Hepatocyte (in vitro differentiated cells): ENCODE measurements around the gene LIN28A. TPM values are rescaled to one million over a fixed set of nuclear protein-coding genes. Genes with fewer than 3 reads are reported as not detected.

Experiments
- DNase-seq: peaks from one replicate; pipeline ENCODE4 v3.0.0-alpha.2; 2016; ENCODE audit warnings: low spot score
- H2AFZ ChIP-seq: fragments of 200-600 bp; sonication (generic); 2 replicates; pipeline ENCODE4 v1.6.0; 2016; ENCODE audit warnings: antibody characterized with exemption, mild to moderate bottlenecking
- H3K27ac ChIP-seq: fragments of 200-600 bp; sonication (generic); 2 replicates; pipeline ENCODE4 v1.5.1; 2016; ENCODE audit warnings: mild to moderate bottlenecking
- H3K27me3 ChIP-seq: fragments of 200-600 bp; sonication (generic); 2 replicates; pipeline ENCODE4 v1.6.1; 2016
- H3K36me3 ChIP-seq: fragments of 200-600 bp; sonication (generic); replicated peaks from 2 replicates; pipeline ENCODE4 v1.5.1; 2016; ENCODE audit warnings: low read depth; ENCODE audit not compliant: insufficient read depth
- H3K4me1 ChIP-seq: fragments of 200-600 bp; sonication (generic); 2 replicates; pipeline ENCODE4 v1.5.1; 2016; ENCODE audit warnings: mild to moderate bottlenecking, moderate library complexity; ENCODE audit not compliant: insufficient read depth
- H3K4me2 ChIP-seq: fragments of 200-600 bp; sonication (generic); 2 replicates; pipeline ENCODE4 v1.6.0; 2016
- H3K4me3 ChIP-seq: fragments of 200-600 bp; sonication (generic); 2 replicates; pipeline ENCODE4 v1.5.1; 2016; ENCODE audit warnings: mild to moderate bottlenecking
- H3K79me2 ChIP-seq: fragments of 200-600 bp; sonication (generic); 2 replicates; pipeline ENCODE4 v1.6.0; 2017; ENCODE audit warnings: mild to moderate bottlenecking
- H3K9me2 ChIP-seq: fragments of 200-600 bp; sonication (generic); replicated peaks from 2 replicates; pipeline ENCODE4 v1.6.0; 2017; ENCODE audit warnings: mild to moderate bottlenecking; ENCODE audit not compliant: insufficient read depth
- H3K9me3 ChIP-seq: fragments of 200-600 bp; sonication (generic); 2 replicates; pipeline ENCODE4 v1.5.1; 2016; ENCODE audit warnings: low read depth, mild to moderate bottlenecking
- H4K20me1 ChIP-seq: fragments of 200-600 bp; sonication (generic); 2 replicates; pipeline ENCODE4 v1.6.0; 2016; ENCODE audit warnings: mild to moderate bottlenecking; ENCODE audit not compliant: insufficient read depth, poor library complexity, severe bottlenecking
- CTCF ChIP-seq: fragments of 200-600 bp; sonication (generic); IDR thresholded peaks from 2 replicates; pipeline ENCODE4 v1.5.1; 2016; ENCODE audit warnings: antibody characterized with exemption, mild to moderate bottlenecking; ENCODE audit not compliant: poor library complexity
- EZH2 ChIP-seq: fragments of 200-600 bp; sonication (generic); IDR thresholded peaks from 2 replicates; pipeline ENCODE4 v1.6.1; 2016; ENCODE audit warnings: antibody characterized with exemption, mild to moderate bottlenecking, borderline replicate concordance
- EZH2phosphoT487 ChIP-seq: fragments of 200-600 bp; sonication (generic); IDR thresholded peaks from one replicate; pipeline ENCODE4 v1.6.1; 2018; ENCODE audit warnings: antibody characterized with exemption, mild to moderate bottlenecking, low read depth, moderate library complexity; ENCODE audit not compliant: unreplicated experiment, severe bottlenecking
- WGBS: methylation state at CpG from one replicate; pipeline ENCODE4 v1.1.6; 2016; ENCODE audit warnings: low lambda C conversion rate; ENCODE audit errors: missing lambda C conversion rate; 5-methylcytosine and 5-hydroxymethylcytosine counted together
- polyA plus RNA-seq: library from polyadenylated mRNA; unstranded; fragments of >200 nt; fragmentation: Nextera tagmentation; extraction: Ambion mirVana; gene quantifications from 2 replicates; pipeline ENCODE4 v1.2.1, GENCODE V29; 2016
- total RNA-seq: library from RNA; depleted of rRNA; stranded (reverse); fragments of >200 nt; gene quantifications from 2 replicates; pipeline ENCODE4 v1.2.3, GENCODE V29; 2014

LIN28A gene
- total and polyA plus RNA-seq, 2 experiments from 2014 or later, result 0.13 to 0.43 TPM

GRCh38 chr1:26440259-26440658 lies 29.6 kb downstream of the LIN28A start:
- no peak for TF ChIP-seq CTCF
- TF ChIP-seq EZH2phosphoT487, result no peak
- TF ChIP-seq EZH2, result no peak
- peaks cover 3% of the 10 kb centered on the region for H3K79me2 ChIP-seq
- H4K20me1 ChIP-seq, result no peaks in the 10 kb centered on the region
- no peaks in the 10 kb centered on the region for H3K27me3 ChIP-seq
- no peak overlapping the region for H3K4me2 ChIP-seq
- DNase-seq, result no peak
- no peaks in the 10 kb centered on the region for H3K9me3 ChIP-seq
- no peak overlapping the region for H2AFZ ChIP-seq
- H3K27ac ChIP-seq, result no peak overlapping the region
- no peaks in the 10 kb centered on the region for H3K36me3 ChIP-seq
- H3K4me1 ChIP-seq, result no peaks in the 10 kb centered on the region
- no peaks in the 10 kb centered on the region for H3K9me2 ChIP-seq
- H3K4me3 ChIP-seq, result no peak overlapping the region
- WGBS, result 96% methylated on average over 2 of the region's 2 CpGs

GRCh38 chr1:26449868-26450267 lies 39.3 kb downstream of the LIN28A start:
- Histone ChIP-seq H4K20me1 (no peaks in the 10 kb centered on the region), H2AFZ (no peak overlapping the region), H3K36me3 (no peaks in the 10 kb centered on the region), H3K4me3 (no peak overlapping the region), H3K4me1 (no peaks in the 10 kb centered on the region), H3K9me2 (no peaks in the 10 kb centered on the region), H3K79me2 (no peaks in the 10 kb centered on the region), H3K4me2 (no peak overlapping the region), H3K27ac (no peak overlapping the region), H3K9me3 (no peaks in the 10 kb centered on the region), H3K27me3 (no peaks in the 10 kb centered on the region)
- DNase-seq, result no peak
- TF ChIP-seq EZH2phosphoT487 (no peak), EZH2 (no peak), CTCF (no peak)
- WGBS, result 95% methylated on average over 3 of the region's 3 CpGs

GRCh38 chr1:26450908-26451307 lies 40.3 kb downstream of the LIN28A start:
- Histone ChIP-seq H3K27ac (no peak overlapping the region), H3K36me3 (no peaks in the 10 kb centered on the region), H3K9me3 (no peaks in the 10 kb centered on the region), H3K9me2 (no peaks in the 10 kb centered on the region), H3K4me1 (no peaks in the 10 kb centered on the region), H3K4me3 (no peak overlapping the region), H3K79me2 (no peaks in the 10 kb centered on the region), H4K20me1 (no peaks in the 10 kb centered on the region), H2AFZ (no peak overlapping the region), H3K4me2 (no peak overlapping the region), H3K27me3 (no peaks in the 10 kb centered on the region)
- DNase-seq, result no peak
- 96% methylated on average over 3 of the region's 3 CpGs for WGBS
- no peak for TF ChIP-seq EZH2phosphoT487
- TF ChIP-seq CTCF, result no peak
- TF ChIP-seq EZH2, result no peak

- Histone ChIP-seq H3K4me1 (no peaks in the 10 kb centered on the region), H3K27me3 (no peaks in the 10 kb centered on the region), H3K4me3 (no peak overlapping the region), H3K9me3 (no peaks in the 10 kb centered on the region), H3K4me2 (no peak overlapping the region), H3K9me2 (no peaks in the 10 kb centered on the region), H2AFZ (no peak overlapping the region), H3K36me3 (no peaks in the 10 kb centered on the region), H4K20me1 (no peaks in the 10 kb centered on the region), H3K27ac (no peak overlapping the region), H3K79me2 (no peaks in the 10 kb centered on the region)
- TF ChIP-seq EZH2phosphoT487, result no peak
- TF ChIP-seq CTCF, result no peak
- TF ChIP-seq EZH2, result no peak
- 95% methylated on average over 5 of the region's 5 CpGs for WGBS
- DNase-seq, result no peak
Observed at GRCh38 chr1:26452459-26453183, 42.0 kb downstream of the LIN28A start.
